Urothelium cell line (cell line): ENCODE data around the gene AZI2.

Experiments used
- DNase-seq: peaks from one replicate; pipeline ENCODE4 v3.0.0; 2011; ENCODE audit warnings: low spot score, mixed read lengths
- FAIRE-seq: peaks from 2 replicates; lab custom pipeline; 2011; peaks lifted over from hg19 to GRCh38; lab: Jason Lieb, UNC

Gene AZI2

DNA sequence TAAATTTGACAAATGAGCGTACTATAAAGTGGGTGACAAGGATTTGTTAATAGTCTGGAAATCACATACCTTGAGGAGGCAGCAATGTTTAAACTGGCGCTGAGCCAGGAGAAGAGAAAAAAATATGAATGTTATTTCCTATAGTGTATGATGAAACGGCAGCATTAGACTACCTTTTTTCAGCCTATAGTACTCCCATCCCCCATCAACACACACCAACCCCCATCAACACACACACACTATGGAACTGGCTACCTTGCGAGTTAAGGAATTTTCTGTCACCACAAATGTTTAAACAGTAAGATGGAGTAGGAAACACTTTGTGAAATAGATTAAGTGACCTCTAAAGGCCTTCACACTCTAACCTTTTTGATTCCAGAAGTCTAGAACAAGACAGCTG is 46.9 kb downstream of the AZI2 start:
- no peak for FAIRE-seq

DNA sequence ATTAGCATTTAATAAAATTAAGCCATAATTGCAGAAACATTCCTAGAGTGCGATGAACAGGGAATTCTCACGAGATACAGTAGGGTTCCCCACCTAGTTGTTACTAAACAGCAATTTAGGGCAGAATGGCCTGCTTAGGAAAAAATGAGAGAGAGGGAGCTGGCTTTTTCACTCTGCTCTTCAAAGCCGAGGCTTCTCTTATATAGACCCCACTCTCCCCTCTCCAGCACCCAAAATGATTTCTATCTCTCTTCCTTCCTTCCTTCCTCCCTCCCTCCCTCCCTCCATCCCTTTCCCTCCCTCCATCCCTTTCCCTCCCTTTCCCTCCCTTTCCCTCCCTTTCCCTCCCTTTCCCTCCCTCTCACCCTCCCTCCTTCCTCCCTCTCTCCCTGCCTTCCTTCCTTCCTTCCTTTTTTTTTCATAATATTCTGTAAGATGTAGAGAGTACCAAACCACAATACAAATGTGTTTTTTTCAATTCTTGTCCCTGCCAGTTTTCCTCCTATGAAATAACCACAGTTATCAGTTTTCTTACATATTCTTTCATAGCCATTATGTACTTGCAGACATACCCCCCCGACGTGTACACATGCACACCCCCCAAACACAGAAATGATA is 48.2 kb downstream of the AZI2 start:
- FAIRE-seq (no peak), DNase-seq (no peak)

More for the DNA sequence above, 46.9 kb downstream of the AZI2 start:
- DNase-seq, result no peak

DNA sequence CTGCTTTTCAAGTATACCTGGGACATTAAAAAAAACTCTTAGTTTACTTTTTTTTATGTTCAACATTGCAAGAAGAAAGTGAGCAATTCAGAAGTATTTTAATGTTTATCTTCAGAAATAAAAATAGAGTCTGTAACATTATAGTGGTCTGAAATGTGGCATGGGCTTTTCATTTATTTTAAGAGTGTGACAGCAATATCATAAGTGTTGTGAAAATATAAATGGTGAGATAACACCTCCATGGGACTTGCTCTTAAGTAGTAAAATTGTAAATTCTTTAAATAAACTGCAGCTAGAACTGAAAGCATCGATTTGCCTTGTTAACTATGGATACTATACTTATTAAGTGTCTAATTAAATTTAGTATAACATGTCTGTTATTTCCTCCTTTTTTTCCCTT is 48.9 kb downstream of the AZI2 start:
- DNase-seq (no peak), FAIRE-seq (no peak)

DNA sequence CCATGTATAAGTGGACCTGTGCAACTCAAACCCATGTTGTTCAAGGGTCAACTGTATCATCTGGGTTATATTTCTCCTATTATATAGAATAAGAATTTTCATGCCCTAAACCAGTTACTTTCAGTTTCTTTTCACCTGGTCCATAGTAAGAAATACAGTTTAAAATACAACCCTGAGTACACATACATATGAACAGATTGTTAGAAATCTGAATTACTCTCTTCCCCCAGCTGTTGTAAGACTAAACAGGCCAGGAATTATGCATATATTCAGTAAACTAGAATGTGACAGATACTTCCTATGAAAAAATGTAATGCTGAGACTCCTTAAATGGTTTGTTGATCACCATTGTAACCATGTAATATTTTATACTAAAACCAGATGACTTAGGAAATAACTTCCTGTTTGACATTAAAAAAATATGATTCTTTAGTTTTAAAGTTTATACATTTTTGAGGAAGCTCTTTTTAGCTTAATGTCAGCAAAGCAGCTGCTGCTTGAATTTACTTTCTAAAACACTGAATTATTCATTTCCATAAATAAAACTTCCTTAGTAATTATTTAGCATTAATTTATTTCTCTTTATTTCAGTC is 52.6 kb downstream of the AZI2 start:
- DNase-seq (no peak), FAIRE-seq (no peak)

DNA sequence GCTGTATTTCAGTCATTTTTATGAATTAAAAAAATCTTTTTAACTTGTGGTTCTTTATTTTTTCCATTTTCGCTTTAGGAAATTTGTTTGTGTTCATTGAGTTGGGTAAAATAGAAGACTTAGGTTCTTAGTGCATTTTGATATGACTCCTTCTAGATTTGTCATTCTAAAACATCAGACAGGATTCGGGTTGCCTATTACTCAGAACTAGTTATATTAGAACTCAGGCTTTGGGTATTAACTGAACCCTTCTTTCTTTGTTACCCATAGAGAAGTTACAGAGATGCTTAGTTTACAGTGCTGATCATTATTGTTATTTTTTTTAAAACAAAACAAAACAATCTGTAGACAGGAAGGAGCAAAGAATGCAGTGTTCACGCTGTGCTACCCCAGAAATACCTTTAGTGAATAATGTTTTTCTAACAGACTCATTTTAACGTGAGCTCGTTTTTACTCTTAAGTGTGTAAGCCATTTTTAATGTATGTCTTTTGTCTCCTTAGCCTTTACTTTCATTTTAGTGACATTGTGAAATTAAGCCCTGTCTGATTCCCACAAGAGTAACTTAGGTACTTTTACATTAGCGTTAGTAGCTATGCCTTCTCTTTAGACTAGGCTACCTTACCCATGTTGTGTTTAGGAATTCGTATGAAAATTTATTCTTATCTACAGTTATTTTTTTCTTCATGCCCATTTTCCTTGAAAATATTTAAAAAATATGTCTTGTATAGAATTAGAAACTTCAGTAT is 53.8 kb downstream of the AZI2 start:
- FAIRE-seq (no peak), DNase-seq (no peak)

DNA sequence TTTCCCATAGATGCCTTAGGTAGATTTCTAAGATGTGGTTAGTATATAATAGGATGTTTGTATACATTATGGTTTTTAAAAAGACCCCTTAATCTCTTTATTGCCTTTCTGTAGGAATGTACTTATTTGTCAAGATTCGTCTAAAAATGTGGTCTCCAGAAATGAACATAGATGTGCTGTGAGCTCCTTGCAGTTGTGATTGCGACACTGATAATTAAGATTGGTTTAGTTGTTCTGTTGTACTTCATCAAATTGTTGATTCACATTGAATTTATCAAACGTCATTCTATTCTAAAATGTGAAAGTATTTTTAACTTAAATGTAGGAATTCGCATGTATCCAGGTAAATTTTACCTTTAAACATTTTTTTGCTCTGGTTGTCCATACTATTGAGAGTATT is 56.0 kb downstream of the AZI2 start:
- no peak for FAIRE-seq
- DNase-seq, result no peak

DNA sequence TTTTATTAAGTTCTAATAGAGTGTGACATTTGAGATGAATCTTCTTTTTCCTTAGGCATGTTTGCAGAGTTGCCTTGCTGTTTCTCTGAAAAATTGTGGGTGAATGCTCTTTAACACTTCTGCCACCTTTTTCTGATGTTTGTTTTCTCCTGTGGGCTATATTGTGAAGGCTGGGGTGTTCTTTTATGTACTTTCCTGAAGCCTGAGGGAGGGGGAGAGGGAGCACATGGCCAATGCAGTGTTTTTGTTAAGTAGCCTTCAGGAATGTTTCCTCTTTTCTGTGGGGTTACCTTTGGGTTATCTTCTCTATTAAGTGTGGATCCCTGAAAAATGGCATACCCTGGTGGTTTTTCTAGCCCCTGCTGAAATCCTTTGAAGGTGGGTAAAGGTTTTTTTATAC is 57.0 kb downstream of the AZI2 start:
- DNase-seq (no peak), FAIRE-seq (no peak)

DNA sequence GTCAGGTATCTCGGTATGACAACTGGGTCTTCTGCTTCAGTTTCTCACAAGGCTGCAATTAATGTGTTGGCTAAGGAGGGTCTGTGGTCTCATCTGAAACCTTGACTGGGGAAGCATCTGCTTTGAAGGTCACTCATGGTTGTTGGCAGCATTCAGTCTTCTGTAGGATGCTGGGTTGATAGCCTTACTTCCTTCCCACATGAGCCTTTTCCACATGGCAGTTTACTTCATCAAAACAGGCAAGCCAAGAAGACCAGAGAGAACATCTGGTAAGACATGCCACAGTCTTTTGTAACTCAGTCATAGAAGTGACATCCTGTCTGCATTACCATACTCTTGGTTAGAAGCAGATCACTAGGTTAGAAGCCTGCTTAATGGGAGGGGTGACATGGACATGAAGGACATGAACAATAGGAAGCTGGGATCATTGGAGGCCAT is 57.7 kb downstream of the AZI2 start:
- DNase-seq (no peak), FAIRE-seq (no peak)

DNA sequence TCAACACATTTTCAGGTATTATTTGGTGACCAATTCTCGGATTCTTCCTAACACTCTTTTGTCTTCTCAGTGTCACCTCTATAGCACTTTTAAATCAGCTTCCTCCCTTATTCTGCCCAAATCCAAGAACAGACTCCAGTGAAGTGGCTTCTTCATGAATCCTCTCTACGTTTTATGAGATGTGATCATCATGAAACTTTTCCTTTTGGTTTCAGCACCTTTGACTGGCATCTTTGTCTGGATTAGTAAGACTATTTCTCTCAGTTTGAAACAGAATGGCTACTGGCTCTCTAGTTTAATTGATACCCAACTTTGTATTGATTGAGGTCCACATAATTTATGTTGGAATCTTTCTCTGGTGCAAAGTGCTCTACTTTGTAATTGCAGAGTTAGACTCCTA is 61.6 kb downstream of the AZI2 start:
- FAIRE-seq (no peak), DNase-seq (no peak)

DNA sequence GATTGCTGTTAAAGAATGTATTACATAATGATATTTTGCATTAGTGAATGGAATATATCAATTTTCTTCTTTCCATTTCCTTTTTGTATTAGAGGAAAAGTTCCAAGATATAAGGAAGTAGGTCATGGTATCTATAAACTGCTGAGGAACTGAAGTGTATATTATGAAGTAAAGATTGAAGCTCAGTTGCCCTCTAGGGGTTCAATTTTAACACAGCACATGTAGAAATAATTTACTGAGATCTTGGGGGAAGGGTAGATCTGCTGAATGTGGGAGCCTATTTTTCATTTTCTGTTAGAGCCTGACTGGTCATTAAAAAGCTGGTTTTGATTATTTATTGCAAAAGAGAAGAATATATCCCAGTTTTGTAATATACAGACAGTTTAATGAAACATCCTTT is 62.0 kb downstream of the AZI2 start:
- no peak for FAIRE-seq
- peak; percentile 13 for DNase-seq

DNA sequence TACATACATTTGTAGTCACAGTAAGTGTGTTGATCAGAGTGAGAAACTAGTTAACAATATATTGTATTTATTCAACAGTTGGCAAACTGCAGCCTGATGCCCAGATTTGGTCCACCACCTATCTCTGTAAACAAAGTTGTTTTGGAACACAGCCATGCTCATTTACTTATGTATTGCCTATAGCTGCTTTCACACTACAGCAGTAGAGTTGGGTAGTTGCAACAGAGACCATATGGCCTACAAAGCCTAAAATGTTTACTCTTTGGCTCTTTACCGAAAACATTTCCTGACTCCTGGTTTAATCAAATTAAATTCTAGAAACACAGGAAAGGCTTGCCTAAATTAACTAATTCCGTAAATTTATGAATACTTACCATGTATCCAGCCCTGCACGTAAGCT is 67.8 kb downstream of the AZI2 start:
- DNase-seq (no peak), FAIRE-seq (no peak)

DNA sequence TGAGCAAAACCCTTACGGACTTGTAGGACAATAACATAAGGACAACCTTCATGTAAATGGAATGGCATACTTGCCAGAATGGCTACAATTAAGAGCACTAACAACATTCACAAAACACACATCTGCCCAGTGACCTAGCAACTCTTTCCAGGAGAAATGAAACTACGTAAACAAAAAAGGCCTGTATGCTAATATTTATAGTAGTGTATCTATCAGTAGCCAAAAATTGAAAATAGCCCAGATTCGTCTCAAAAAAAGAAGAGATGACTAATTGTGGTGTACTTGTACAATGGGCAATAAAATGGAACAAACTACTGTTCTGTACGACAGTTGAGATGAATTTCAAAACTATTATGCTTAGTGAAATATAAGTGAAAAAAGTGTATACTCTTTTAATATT is 68.9 kb downstream of the AZI2 start:
- DNase-seq (no peak), FAIRE-seq (no peak)

DNA sequence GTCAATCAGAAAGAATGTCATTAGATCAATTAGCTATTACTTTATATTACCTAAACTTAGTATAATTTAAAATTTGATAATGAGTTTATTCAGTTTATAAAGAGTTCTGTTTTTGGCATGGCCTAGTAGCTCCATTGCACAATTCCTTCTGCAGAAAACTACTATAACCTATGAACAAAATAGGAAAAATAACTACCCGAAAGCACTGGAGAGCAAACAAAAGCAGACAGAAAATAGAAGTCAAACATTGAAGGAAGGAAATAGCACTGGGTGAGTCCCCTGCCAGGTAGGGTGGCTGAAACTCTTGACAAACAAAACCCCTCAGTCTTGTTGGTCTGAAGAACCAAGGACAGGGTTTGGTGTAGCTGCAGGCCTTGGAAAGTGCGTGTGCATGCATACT is 69.7 kb downstream of the AZI2 start:
- no peak for FAIRE-seq
- DNase-seq, result no peak

DNA sequence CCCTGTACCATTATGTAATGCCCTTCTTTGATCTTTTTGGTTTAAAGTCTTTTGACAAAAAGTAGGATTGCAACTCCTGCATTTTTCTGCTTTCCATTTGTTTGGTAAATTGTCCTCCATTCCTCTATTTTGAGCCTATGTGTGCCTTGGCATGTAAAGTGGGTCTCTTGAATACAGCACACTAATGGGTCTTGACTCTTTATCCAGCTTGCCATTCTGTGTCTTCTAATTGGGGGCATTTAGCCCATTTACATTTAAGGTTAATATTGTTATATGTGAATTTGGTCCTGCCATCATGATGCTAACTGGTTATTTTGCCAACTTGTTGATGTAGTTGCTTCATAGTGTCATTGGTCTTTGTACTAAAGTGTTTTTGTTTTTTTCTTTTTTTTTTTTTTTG is 74.8 kb downstream of the AZI2 start:
- FAIRE-seq, result no peak
- DNase-seq, result no peak
